GM19240 (cell line): ENCODE measurements around the gene CLEC18B.
A peak's percentile ranks its signal among the peaks of the same experiment; 100 is the strongest.
"Not testable (repeated sequence)": the region's sequence is repeated elsewhere in the genome, so short reads cannot be mapped to it uniquely, and the experiment has no call there.

Experiments
- DNase-seq: peaks from one replicate; pipeline ENCODE4 v3.0.0; 2011; ENCODE audit warnings: low spot score; ENCODE audit not compliant: insufficient read length

CLEC18B gene

GRCh38 chr16:74420612-74421481, at the start of gene CLEC18B:
Gene CLEC18B (minus strand): TSS chr16:74421478. CDS start chr16:74421270, 208 bp downstream.
- DNase-seq = not testable (repeated sequence)

DNA sequence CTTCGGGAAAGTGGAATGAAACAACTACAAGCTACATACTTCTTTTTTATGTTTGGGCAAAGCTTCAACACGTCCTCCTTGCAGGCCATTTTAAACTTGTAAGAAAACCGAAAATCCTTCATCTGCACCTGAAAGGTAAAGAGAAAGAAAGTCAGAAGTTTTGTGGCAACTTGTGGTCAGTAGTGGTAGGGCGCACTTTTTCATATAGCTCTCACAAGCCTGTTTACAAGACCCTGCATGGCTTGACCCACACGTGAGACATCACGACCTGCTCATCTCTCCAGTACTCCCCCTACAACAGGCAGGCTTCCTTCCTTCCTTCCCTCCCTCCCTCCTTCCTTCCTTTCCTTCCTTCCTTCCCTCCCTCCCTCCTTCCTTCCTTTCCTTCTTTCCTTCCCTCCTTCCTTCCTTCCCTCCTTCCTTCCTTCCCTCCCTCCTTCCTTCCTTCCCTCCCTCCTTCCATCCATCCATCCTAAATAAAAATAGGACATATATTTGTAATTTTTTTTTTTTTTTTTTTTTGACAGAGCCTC, 48.7 kb upstream of the CLEC18B start:
- no peak for DNase-seq

DNA sequence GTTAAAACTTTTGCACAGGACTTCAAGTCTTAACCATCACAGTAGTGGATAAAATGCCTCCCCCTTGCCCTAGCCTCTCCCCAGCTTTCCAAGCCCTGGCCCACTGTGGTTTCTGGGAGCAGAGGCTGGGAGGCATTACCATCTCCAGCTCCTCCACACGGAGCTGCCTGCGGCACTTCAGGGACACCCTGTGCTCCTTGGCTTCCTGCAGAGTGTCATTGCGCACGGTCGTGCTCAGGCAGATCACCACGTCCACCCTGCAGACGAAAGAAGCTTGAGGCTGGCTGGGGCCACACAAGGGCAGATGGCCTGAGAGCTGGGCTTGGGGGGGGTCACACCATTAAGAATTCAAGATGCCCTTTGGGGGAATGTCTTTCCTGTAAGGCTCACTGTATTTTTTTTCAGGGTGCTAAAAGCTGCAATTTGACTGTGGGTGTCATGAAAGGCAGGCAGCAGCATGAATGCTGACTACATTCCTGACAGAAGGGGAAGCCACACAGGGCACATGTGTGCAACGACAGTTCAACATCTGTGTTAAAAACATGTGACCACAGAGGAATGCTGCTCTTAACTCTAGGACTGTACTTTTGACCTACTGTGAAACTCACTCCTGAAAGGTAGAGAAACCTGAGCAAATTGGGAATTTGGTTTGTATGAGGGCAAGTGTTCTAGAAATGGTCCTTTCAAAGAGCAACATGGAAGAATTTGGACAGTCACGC, 47.7 kb upstream of the CLEC18B start:
- no peak for DNase-seq

DNA sequence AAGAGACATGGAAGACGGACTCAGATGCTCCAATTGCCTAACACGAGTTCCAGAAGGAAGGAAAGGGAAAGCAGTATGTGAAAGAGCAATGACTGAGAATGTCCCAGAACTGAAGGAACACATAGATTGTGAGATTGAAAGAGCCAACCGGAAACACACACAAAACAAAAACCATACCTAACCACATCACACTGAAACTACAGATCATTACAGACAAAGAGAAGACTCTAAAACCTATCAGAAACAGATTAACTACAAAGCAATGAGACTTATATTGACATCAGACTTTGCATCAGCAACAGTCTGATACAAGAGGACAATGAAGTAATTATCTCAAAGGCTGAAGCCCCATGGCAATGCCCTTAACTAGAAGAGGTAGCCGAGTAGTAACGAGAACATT, 45.6 kb upstream of the CLEC18B start:
- DNase-seq = peak; percentile 19

DNA sequence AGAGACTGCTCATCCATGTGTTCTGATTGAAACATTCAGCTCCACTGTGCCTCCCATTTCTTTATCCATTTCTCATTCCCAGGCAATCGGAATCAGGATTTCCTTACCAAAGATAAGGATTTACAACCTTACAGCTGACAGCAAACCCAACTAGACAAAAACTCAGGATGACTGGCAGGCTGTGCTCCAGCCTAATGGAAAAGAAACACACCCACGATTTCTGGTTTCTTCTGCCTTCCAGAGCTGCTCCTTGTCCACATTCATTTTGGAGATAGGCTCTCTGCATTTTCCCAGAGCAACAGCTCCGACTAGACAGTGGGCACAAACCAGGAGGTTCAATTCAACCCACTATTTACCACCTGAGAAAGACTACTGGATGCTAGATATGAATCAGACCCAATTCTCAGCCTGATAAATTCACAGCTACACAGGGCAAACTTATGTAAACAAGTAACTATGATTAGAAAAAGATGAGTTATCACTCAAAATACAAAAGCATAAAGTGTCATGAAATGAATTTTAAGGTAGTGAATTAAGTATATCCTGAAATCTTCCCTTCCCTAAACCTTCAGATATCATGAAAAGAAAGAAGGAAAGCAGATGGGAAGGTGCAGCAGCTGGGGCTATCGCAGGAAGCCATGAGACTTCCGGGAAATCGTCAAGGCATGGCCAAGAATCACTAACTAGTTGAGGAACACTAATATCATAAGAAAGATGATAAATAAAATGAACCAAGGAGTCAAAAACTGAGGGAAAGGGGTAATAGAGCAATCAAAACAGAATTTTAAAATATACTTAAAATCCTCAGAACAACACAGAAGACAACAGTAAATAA, 44.8 kb upstream of the CLEC18B start:
- DNase-seq = no peak

GRCh38 chr16:74465281-74465680, 44.0 kb upstream of the CLEC18B start:
- no peak for DNase-seq

- DNase-seq = peak; percentile 27
These were observed 42.6 kb upstream of the CLEC18B start for GRCh38 chr16:74463888-74464287.

- no peak for DNase-seq
These were observed 41.1 kb upstream of the CLEC18B start for GRCh38 chr16:74462361-74462760.

DNA sequence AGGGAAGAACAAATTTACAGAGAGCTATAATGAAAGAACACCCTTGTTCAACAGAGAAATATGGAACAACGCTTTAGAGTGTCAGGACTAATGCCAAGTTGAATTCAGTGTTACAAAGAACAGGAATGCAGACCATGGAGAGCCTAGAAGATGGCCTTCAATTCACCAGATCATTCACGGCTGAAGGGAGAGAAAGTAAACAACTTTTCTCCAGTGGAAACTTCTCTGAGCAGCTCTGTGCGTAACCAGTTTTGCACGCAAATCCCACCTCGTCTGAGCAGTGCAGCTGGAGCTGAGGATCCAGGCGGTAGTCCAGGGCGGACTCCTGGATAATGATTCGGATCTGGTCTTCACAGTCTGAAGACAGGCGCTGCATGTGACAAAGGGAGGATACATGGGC, 40.5 kb upstream of the CLEC18B start:
- DNase-seq = no peak

GRCh38 chr16:74460542-74460941, 39.3 kb upstream of the CLEC18B start:
- DNase-seq = no peak

- no peak for DNase-seq
These were observed 35.0 kb upstream of the CLEC18B start for GRCh38 chr16:74456290-74456625.

DNA sequence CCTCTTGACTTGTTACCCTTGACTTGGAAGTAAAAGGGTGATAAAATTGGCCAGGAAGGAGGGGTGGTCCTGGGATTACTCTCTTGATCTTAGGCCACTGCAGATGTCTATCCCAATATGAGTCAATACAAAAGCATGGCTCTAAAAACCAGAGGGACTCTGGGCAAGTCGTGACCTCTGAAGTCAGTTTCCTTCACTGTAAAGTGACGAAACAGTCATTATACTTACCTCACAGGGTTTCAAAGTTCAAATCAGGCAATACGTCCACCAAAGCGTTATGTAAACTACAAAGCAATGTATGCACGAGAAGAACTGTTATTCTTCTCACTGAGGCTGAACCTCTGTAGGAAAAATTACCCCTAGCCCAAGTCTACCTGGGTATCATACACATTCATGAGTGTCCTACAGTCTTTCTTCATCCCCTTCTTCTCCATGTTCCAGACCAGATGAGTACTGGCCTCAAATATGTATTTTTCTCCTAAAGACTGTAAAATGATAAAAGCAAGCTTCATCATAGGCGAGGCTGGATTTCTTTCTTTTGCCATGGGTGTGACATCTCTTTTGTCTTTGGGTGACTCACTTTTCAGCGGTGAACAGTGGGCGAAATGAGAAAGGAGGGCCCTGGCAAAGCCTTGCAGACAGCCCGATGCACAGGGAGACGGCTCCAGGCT, 34.5 kb upstream of the CLEC18B start:
- no peak for DNase-seq

- DNase-seq = no peak
These were observed 33.9 kb upstream of the CLEC18B start for GRCh38 chr16:74455213-74455612.

DNA sequence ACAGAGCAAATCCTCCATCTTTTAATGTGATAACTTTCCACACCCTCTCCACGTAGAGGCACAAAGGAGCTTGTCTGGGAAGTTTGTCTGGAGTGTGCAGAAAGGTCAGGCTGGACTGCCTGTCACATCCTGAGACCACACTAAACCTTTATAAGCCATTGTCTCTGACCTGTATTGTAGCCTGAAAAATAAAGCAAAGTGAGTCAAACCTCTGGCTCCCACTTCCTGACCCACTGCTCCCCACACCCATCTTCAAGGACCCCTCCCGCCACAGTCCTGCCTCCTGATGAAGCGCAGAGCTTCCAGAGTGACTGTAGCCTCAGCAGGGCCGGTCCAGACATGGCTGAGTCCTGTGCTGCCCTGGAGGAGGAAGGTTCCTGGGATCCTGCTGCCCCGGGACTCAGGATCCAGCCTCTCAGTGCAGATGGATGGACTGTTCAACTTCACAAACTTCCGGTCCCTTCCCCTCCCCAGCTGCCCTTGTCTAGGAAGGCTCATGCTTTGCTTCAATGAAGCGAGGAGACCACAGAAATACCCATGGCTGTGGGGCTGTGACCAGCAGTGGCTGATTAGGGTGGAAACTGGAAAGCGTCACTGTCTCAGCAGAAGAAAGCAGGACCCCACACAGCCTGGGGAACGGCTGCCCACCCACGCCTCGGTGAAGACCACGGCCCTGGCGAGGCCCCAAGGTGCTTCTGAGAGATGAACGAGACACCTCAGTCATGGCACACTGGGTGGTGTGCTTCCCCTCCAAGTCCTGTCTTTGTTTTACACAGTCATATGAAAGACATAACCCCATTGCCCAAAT, 30.9 kb upstream of the CLEC18B start:
- peak; percentile 22 for DNase-seq

DNA sequence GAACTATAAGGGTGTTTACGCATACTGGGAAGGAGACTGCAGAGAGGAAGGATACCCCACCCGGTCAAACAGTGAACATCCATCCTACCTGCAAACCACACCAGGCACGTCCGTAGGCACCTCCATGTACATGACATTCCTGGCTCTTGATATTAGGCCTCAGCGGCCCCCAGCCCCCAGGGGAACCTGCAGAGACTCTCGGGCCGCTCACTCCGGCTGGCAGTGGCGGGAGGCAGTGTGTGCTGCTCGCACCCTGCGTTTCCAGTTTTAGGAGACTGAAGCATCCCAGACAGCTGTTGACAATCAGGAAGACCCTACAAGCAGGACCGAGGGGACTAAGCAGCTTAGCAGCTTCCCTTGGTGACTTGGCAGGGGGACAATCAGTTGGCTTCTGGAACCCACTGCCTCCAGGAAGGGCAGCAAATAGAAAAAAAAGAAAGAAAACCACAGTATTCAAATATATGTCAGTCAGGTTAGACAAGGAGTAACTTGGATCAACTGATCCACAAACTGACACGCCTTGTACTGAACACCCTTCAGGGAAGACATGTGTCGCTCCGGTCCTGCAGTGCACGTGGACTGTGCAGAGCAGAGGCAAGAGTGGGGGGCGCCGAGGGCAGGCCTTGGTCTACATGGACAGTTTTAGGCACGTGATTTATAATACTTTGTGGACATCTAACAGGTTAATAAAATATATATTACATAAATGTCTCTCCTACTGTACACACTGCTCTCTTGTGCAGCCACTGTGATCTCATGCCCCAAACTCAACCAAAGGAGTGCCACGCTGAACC, 29.9 kb upstream of the CLEC18B start:
- no peak for DNase-seq

DNA sequence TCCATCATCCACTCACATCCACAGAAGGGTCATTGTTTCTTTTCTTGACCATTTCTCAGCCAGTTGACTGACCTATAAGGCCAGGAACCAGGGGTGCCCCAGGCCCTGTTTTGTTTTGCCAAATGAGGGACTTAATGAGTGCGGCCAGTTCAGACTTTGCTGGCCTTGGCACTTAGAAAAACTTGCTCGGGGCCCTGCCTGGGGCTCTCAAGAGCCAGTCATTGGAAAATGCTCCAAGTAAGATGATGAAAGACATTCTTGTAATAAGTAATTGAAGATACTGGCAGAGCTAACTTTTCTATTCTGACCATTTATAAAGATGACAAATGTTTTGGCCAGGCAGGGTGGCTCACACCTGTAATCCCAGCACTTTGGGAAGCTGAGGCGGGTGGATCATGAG, 29.0 kb upstream of the CLEC18B start:
- no peak for DNase-seq

- DNase-seq = no peak
These were observed 28.2 kb upstream of the CLEC18B start for GRCh38 chr16:74449470-74449869.

DNA sequence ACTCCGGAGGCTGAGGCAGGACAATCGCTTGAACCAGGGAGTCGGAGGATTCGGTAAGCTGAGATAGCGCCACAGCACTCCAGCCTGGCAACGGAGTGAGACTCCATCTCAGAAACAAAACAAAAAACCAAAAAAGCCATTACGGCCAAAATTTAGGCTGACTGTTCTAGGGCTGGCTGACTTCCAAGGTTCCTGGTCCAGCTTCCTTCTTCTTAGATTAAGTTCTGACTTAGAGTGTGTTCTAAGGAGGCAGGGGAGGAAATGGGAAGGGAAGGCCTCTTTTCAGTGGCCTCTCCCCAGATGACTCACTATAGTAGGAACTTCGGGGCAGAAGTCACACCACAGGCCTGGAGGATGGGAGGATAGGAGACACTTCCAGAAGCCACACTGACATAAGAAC, 27.7 kb upstream of the CLEC18B start:
- DNase-seq = no peak

GRCh38 chr16:74447578-74447977, 26.3 kb upstream of the CLEC18B start:
- no peak for DNase-seq
